Hepatocyte (in vitro differentiated cells): ENCODE data around the gene VAMP8.

Source experiments
- CTCF ChIP-seq: fragments of 200-600 bp; sonication (generic); IDR thresholded peaks from 2 replicates; pipeline ENCODE4 v1.5.1; 2016; ENCODE audit warnings: antibody characterized with exemption, mild to moderate bottlenecking; ENCODE audit not compliant: poor library complexity
- EZH2 ChIP-seq: fragments of 200-600 bp; sonication (generic); IDR thresholded peaks from 2 replicates; pipeline ENCODE4 v1.6.1; 2016; ENCODE audit warnings: antibody characterized with exemption, mild to moderate bottlenecking, borderline replicate concordance
- EZH2phosphoT487 ChIP-seq: fragments of 200-600 bp; sonication (generic); IDR thresholded peaks from one replicate; pipeline ENCODE4 v1.6.1; 2018; ENCODE audit warnings: antibody characterized with exemption, mild to moderate bottlenecking, low read depth, moderate library complexity; ENCODE audit not compliant: unreplicated experiment, severe bottlenecking

- no peak for TF ChIP-seq CTCF
- TF ChIP-seq EZH2: no peak
- no peak for TF ChIP-seq EZH2phosphoT487
Observed at GRCh38 chr2:85596026-85596333, 18.6 kb downstream of the VAMP8 start.
